ENCODE measurements around the gene MAP10.

DNA sequence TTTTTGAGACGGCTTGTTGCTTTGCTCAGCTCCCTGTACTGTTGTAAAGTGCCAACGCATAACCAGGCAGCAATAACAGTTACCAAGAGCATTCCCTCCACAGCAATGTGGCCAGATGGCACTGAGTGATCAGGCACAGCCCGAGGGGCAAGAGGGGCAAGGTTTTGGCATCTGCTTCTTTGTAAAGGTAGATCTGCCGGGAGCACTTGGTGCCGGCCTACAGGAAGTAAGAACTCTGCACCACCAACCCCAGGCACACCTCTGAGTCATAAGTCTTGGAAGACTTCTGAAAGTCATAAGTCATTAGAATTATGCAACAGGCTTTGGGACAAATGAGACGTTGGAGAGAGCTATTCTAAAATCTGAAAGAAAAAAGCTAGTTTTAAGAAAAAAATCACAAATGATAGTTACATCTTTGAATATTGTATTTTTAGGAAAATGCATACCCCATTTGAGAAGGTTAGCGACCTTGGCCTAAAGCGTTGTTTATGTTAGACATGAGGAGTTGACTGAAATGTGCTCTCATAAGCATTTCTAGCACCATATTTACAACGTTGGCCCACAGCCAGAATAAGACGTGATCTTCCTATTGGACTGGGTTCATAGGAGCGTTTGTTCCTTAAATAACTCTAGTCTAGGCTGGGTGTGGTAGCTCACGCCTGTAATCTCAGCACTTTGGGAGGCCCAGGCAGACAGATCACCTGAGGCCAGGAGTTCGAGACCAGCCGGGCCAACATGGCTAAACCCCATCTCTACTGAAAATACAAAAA lies 37.7 kb upstream of the MAP10 start:
- TF ChIP-seq POLR2AphosphoS5 (IDR thresholded peaks at IDR 0.05; ENCODE audit: low read depth, low read length): no peak
- TF ChIP-seq TAF1 (IDR thresholded peaks at IDR 0.05; ENCODE audit: borderline replicate concordance, insufficient read depth, low read length): no peak
- TF ChIP-seq SIN3A (IDR thresholded peaks at IDR 0.05; ENCODE audit: borderline replicate concordance, insufficient read depth, low read length): no peak
- TF ChIP-seq, protein P1, sequence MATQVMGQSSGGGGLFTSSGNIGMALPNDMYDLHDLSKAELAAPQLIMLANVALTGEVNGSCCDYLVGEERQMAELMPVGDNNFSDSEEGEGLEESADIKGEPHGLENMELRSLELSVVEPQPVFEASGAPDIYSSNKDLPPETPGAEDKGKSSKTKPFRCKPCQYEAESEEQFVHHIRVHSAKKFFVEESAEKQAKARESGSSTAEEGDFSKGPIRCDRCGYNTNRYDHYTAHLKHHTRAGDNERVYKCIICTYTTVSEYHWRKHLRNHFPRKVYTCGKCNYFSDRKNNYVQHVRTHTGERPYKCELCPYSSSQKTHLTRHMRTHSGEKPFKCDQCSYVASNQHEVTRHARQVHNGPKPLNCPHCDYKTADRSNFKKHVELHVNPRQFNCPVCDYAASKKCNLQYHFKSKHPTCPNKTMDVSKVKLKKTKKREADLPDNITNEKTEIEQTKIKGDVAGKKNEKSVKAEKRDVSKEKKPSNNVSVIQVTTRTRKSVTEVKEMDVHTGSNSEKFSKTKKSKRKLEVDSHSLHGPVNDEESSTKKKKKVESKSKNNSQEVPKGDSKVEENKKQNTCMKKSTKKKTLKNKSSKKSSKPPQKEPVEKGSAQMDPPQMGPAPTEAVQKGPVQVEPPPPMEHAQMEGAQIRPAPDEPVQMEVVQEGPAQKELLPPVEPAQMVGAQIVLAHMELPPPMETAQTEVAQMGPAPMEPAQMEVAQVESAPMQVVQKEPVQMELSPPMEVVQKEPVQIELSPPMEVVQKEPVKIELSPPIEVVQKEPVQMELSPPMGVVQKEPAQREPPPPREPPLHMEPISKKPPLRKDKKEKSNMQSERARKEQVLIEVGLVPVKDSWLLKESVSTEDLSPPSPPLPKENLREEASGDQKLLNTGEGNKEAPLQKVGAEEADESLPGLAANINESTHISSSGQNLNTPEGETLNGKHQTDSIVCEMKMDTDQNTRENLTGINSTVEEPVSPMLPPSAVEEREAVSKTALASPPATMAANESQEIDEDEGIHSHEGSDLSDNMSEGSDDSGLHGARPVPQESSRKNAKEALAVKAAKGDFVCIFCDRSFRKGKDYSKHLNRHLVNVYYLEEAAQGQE (IDR thresholded peaks at IDR 0.05; ENCODE audit: insufficient read depth in 1 of 2, low read depth in 2 of 2, low read length in 2 of 2): no peak

All from PFSK-1 (cell line).